Neural cell (in vitro differentiated cells): ENCODE results near the gene FARP1.

Experiments used
- EP300 ChIP-seq: fragments of 450-650 bp; conservative IDR thresholded peaks from 2 replicates; pipeline ENCODE4 v1.6.1; 2014; ENCODE audit warnings: antibody characterized with exemption, mild to moderate bottlenecking, moderate library complexity; ENCODE audit not compliant: poor library complexity, severe bottlenecking
- MXI1 ChIP-seq: fragments of 450-650 bp; conservative IDR thresholded peaks from 2 replicates; pipeline ENCODE4 v1.6.1; 2014; ENCODE audit warnings: antibody characterized with exemption, mild to moderate bottlenecking; ENCODE audit not compliant: poor library complexity, severe bottlenecking
- POLR2AphosphoS5 ChIP-seq: IDR thresholded peaks from 2 replicates; pipeline ENCODE4 v1.6.1; 2012
- SMC3 ChIP-seq: fragments of 450-650 bp; conservative IDR thresholded peaks from 2 replicates; pipeline ENCODE4 v1.6.1; 2014; ENCODE audit warnings: antibody characterized with exemption, mild to moderate bottlenecking, moderate library complexity; ENCODE audit not compliant: poor library complexity

DNA sequence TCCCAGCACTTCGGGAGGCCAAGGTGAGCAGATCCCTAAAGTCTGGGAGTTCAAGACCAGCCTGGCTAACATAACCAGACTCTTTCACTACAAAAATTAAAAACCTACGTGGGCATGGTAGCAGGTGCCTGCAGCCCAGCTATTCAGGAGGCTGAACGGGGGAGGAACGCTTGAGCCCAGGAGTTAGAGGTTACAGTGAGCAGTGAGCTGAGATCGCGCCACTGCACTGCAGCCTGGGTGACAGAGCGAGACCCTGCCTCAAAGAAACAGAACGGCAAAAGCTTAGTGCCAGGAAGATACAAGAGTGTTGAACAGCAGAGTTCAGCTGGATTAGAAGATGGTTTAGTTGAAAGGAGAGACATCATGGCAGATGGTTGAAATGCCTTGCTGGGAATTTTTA, 58.3 kb downstream of the FARP1 start:
- TF ChIP-seq EP300: no peak
- no peak for TF ChIP-seq SMC3
- TF ChIP-seq POLR2AphosphoS5: no peak
- no peak for TF ChIP-seq MXI1
